ENCODE data around the gene SERINC5. TPM values are rescaled to one million over a fixed set of nuclear protein-coding genes. Genes with fewer than 3 reads are reported as not detected.
"Not testable (repeated sequence)": the region's sequence is repeated elsewhere in the genome, so short reads cannot be mapped to it uniquely, and the experiment has no call there.

SERINC5 gene
- total RNA-seq, 4 donors from 2014 or later: 22.6 to 26.9 (median 24.8) TPM

- Histone ChIP-seq H3K27me3 (no peaks in the 10 kb centered on the region), H3K27ac (peak overlapping the region in 1 of 3 donors; percentile 36), H3K9me3 (no peaks in the 10 kb centered on the region), H3K4me3 (replicated peaks in 1 of 3) (no peak overlapping the region), H3K4me1 (peaks cover 0 to 7% of the 10 kb centered on the region in 2 donors), H3K36me3 (no peaks in the 10 kb centered on the region)
- TF ChIP-seq CTCF (IDR thresholded peaks at IDR 0.05): no peak
- TF ChIP-seq POLR2A (IDR thresholded peaks at IDR 0.05): no peak
- 65 to 67% methylated on average over 5 of the region's 5 CpGs for WGBS, 2 donors
- intact Hi-C loops (cut with DNase I): loop anchor here (2.0 kb wide), 1 partner anchor 213 kb away; no protein-coding TSS in a partner anchor
- DNase-seq: no peak
These were observed 161.6 kb downstream of the SERINC5 start for GRCh38 chr5:80094236-80094738.

- Histone ChIP-seq H3K27me3 (no peaks in the 10 kb centered on the region), H3K36me3 (no peaks in the 10 kb centered on the region), H3K27ac (peak overlapping the region in 1 of 3 donors; percentile 36), H3K4me3 (replicated peaks in 1 of 3) (no peak overlapping the region), H3K4me1 (peaks cover 0 to 7% of the 10 kb centered on the region in 2 donors), H3K9me3 (no peaks in the 10 kb centered on the region)
- DNase-seq: peak in 1 of 2 donors; percentile 8
- TF ChIP-seq CTCF (IDR thresholded peaks at IDR 0.05) (peak in 1 of 6 experiments; percentile 3), POLR2A (IDR thresholded peaks at IDR 0.05) (no peak)
- 45 to 53% methylated on average over 8 of the region's 8 CpGs for WGBS, 2 donors
- intact Hi-C loops (cut with DNase I): loop anchor here (2.0 kb wide), 1 partner anchor 213 kb away; no protein-coding TSS in a partner anchor
These were observed 162.1 kb downstream of the SERINC5 start for GRCh38 chr5:80093796-80094195.

GRCh38 chr5:80092486-80093107 lies 163.3 kb downstream of the SERINC5 start:
- Histone ChIP-seq H3K27ac (no peak overlapping the region), H3K4me3 (replicated peaks in 1 of 3) (no peak overlapping the region), H3K9me3 (no peaks in the 10 kb centered on the region), H3K36me3 (no peaks in the 10 kb centered on the region), H3K4me1 (peaks cover 0 to 7% of the 10 kb centered on the region in 2 donors), H3K27me3 (no peaks in the 10 kb centered on the region)
- 86 to 90% methylated on average over 8 of the region's 8 CpGs for WGBS, 2 donors
- TF ChIP-seq CTCF (IDR thresholded peaks at IDR 0.05) (no peak), POLR2A (IDR thresholded peaks at IDR 0.05) (no peak)
- no peak for DNase-seq
- intact Hi-C loops (cut with DNase I): no loop called here

GRCh38 chr5:80091792-80092192 lies 164.1 kb downstream of the SERINC5 start:
- H3K4me1 ChIP-seq; H3K36me3 ChIP-seq; DNase-seq; H3K9me3 ChIP-seq; H3K27ac ChIP-seq; H3K4me3 ChIP-seq (replicated peaks in 1 of 3); H3K27me3 ChIP-seq; intact Hi-C loops (cut with DNase I): not testable (repeated sequence)
- peak; percentile 26 to 85 (median 72) for TF ChIP-seq CTCF (IDR thresholded peaks at IDR 0.05)
- 24 to 28% methylated on average over 15 of the region's 15 CpGs for WGBS, 2 donors

- intact Hi-C loops (cut with DNase I): no loop called here
- no peak overlapping the region for H3K4me3 ChIP-seq (replicated peaks in 1 of 3)
- no peaks in the 10 kb centered on the region for H3K9me3 ChIP-seq
- H3K4me1 ChIP-seq: peaks cover 0 to 7% of the 10 kb centered on the region in 2 donors
- no peak for DNase-seq
- no peaks in the 10 kb centered on the region for H3K36me3 ChIP-seq
- H3K27me3 ChIP-seq: no peaks in the 10 kb centered on the region
- WGBS, 2 donors: 93 to 95% methylated on average over 5 of the region's 5 CpGs
- no peak overlapping the region for H3K27ac ChIP-seq
- TF ChIP-seq POLR2A (IDR thresholded peaks at IDR 0.05): no peak
- no peak for TF ChIP-seq CTCF (IDR thresholded peaks at IDR 0.05)
These were observed 165.0 kb downstream of the SERINC5 start for GRCh38 chr5:80090884-80091166.

Data from thyroid gland (tissue), 4 donors.